ENCODE results near the gene UAP1L1. TPM values are rescaled to one million over a fixed set of nuclear protein-coding genes. Genes with fewer than 3 reads are reported as not detected.
"Not testable (repeated sequence)": the region's sequence is repeated elsewhere in the genome, so short reads cannot be mapped to it uniquely, and the experiment has no call there.

Gene UAP1L1
- total RNA-seq, 3 donors from 2014 or later: 10.5 to 13.6 (median 12.8) TPM

- intact Hi-C loops (cut with DNase I, micrococcal nuclease): no loop called here
- Histone ChIP-seq H3K4me3 (no peak overlapping the region), H3K4me1 (ENCODE audit: low read depth) (peaks cover 15% of the 10 kb centered on the region), H3K9me3 (no peaks in the 10 kb centered on the region), H3K36me3 (ENCODE audit: low read depth) (no peaks in the 10 kb centered on the region)
- DNase-seq (no peak), ATAC-seq (no peak)
- TF ChIP-seq, protein P1, sequence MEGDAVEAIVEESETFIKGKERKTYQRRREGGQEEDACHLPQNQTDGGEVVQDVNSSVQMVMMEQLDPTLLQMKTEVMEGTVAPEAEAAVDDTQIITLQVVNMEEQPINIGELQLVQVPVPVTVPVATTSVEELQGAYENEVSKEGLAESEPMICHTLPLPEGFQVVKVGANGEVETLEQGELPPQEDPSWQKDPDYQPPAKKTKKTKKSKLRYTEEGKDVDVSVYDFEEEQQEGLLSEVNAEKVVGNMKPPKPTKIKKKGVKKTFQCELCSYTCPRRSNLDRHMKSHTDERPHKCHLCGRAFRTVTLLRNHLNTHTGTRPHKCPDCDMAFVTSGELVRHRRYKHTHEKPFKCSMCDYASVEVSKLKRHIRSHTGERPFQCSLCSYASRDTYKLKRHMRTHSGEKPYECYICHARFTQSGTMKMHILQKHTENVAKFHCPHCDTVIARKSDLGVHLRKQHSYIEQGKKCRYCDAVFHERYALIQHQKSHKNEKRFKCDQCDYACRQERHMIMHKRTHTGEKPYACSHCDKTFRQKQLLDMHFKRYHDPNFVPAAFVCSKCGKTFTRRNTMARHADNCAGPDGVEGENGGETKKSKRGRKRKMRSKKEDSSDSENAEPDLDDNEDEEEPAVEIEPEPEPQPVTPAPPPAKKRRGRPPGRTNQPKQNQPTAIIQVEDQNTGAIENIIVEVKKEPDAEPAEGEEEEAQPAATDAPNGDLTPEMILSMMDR (IDR thresholded peaks at IDR 0.05): no peak
These were observed 46.1 kb downstream of the UAP1L1 start for GRCh38 chr9:137123468-137123837.

DNA sequence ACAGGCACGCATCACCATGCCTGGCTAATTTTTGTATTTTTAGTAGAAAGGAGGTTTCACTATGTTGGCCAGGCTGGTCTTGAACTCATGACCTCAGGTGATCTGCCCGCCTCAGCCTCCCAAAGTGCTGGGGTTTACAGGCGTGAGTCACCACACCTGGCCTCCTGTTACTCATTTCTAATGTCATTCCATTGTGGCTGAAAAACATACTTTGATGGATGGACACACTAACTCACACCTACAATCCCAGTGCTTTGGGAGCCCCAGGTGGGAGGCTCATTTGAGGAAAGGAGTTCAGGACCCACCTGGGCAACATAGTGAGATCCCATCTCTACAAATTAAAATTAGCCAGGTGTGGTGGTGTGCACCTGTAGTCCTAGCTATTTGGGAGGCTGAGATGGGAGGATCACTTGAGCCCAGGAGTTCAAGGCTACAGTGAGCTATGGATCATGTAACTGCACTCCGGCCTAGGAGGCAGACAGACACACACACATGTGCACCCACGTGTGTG lies 46.7 kb downstream of the UAP1L1 start:
- H3K4me3 ChIP-seq; H3K9me3 ChIP-seq; intact Hi-C loops (cut with DNase I, micrococcal nuclease); DNase-seq; H3K36me3 ChIP-seq (ENCODE audit: low read depth); ATAC-seq: not testable (repeated sequence)
- H3K4me1 ChIP-seq (ENCODE audit: low read depth): peaks cover 19% of the 10 kb centered on the region

DNA sequence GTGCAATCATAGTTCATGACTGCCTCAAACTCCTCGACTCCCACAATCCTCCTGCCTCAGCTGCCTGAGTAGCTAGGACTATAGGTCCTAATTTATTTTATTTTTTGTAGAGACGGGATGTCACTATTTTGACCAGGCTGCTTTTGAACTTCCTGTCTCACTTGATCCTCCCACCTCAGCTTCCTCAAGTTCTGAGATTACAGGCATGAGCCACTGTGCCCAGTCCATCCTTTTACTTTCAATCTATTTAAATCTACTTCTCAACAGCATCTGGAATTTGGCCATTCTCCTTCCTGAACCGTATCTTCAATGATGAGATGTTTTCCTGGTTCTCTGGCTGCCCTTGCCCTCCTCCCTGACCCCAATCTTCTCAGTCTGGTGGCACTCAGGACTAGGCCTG lies 49.5 kb downstream of the UAP1L1 start:
- Histone ChIP-seq H3K4me1 (ENCODE audit: low read depth) (peaks cover 25% of the 10 kb centered on the region), H3K4me3 (no peak overlapping the region), H3K9me3 (no peaks in the 10 kb centered on the region), H3K36me3 (ENCODE audit: low read depth) (no peaks in the 10 kb centered on the region)
- DNase-seq: no peak
- ATAC-seq: no peak
- TF ChIP-seq, protein P1 (IDR thresholded peaks at IDR 0.05): no peak
- intact Hi-C loops (cut with DNase I, micrococcal nuclease): no loop called here

DNA sequence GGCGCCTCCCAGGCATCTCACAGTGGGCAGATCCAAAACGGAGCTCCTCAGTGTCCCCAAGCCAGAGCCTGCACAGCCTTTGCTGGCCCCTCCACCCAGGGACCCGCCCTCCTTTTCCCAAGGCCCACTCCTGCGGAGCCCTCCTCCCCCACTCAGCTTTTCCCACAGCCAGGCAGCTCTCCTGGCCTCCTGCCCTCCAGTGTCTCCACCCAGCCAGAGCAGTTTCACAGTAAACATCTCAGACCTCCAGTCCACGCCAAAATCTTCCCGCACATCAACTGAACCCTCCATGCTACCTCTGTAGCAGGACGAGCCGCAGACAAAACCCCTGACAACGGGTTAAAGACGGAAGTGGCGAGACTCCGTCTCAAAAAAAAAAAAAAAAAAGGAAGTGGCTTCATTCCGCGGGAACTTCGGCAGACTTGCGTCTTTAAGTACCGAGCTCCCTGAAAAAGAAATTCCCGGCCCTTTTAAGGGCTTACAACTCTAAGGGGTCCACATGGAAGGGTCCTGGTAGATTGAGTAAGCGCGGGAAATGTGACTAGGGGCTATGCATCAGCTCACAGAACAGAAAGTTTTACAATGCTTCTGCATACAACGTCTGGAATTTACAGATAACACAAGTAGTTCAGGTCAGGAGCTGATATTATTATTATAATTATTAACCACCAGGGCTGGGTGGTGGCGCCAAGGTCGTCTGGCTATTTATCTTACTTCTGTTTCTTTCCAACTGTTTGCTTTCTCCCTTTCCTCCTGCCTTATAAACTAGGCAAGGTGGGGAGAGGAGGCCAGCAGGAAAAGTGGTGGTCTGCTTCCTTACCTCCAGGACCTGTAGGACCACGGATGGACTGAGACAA lies 50.2 kb downstream of the UAP1L1 start:
- TF ChIP-seq, protein P1 (IDR thresholded peaks at IDR 0.05): no peak
- H3K36me3 ChIP-seq (ENCODE audit: low read depth): no peaks in the 10 kb centered on the region
- peaks cover 25% of the 10 kb centered on the region for H3K4me1 ChIP-seq (ENCODE audit: low read depth)
- ATAC-seq (peak; percentile 7), DNase-seq (peak in 1 of 3 donors; percentile 27)
- H3K9me3 ChIP-seq: no peaks in the 10 kb centered on the region
- H3K4me3 ChIP-seq: no peak overlapping the region
- intact Hi-C loops (cut with DNase I, micrococcal nuclease): no loop called here

- DNase-seq: no peak
- no peaks in the 10 kb centered on the region for H3K36me3 ChIP-seq (ENCODE audit: low read depth)
- intact Hi-C loops (cut with DNase I, micrococcal nuclease): no loop called here
- TF ChIP-seq, protein P1 (IDR thresholded peaks at IDR 0.05): no peak
- peaks cover 25% of the 10 kb centered on the region for H3K4me1 ChIP-seq (ENCODE audit: low read depth)
- ATAC-seq: no peak
- no peaks in the 10 kb centered on the region for H3K9me3 ChIP-seq
- H3K4me3 ChIP-seq: no peak overlapping the region
These were observed 51.0 kb downstream of the UAP1L1 start for GRCh38 chr9:137128158-137128861.
